ENCODE data around the gene VSTM2L. TPM values are rescaled to one million over a fixed set of nuclear protein-coding genes. Genes with fewer than 3 reads are reported as not detected.

The VSTM2L gene
- polyA plus RNA-seq, 1 donor, result 0.76 TPM

DNA sequence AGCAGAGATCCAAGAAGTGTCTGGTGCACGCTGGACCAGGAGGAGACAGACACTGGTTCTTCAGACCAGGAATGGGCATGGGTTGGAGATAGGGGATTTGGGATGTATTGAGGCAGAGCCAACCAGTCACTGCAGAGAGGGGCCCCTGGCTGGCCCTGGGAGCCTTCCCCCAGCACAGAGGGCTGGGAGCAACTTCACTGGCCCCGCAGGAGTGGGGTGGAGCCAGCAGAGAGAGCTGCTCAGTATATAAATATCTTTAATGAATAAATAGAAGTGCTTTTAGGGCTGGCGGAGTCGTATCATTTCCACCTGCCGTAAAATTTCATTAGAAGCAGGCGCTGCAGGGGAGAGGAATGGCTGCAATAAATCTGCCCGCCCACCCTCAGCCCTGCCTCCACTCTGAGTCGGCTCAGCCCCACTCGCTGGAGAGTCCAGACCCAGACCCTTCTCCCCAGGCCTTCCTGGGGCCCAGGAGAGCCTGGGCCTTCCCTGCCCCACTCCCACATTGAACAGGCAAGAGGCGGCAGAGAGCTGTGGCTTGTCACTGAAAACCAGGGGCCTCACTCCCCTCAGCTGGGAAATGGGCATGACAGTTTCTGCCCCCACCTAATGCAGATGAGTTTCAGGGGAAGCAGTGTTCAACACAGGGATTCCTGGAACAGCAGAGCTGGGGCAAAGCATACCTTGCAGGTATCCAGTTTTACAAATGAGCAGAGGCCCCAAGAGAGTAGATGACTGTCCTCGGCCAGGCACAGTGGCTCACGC is 23.9 kb upstream of the VSTM2L start:
- no peak for DNase-seq

- no peak for DNase-seq
Measured at GRCh38 chr20:37879843-37880242, 23.1 kb upstream of the VSTM2L start.

DNA sequence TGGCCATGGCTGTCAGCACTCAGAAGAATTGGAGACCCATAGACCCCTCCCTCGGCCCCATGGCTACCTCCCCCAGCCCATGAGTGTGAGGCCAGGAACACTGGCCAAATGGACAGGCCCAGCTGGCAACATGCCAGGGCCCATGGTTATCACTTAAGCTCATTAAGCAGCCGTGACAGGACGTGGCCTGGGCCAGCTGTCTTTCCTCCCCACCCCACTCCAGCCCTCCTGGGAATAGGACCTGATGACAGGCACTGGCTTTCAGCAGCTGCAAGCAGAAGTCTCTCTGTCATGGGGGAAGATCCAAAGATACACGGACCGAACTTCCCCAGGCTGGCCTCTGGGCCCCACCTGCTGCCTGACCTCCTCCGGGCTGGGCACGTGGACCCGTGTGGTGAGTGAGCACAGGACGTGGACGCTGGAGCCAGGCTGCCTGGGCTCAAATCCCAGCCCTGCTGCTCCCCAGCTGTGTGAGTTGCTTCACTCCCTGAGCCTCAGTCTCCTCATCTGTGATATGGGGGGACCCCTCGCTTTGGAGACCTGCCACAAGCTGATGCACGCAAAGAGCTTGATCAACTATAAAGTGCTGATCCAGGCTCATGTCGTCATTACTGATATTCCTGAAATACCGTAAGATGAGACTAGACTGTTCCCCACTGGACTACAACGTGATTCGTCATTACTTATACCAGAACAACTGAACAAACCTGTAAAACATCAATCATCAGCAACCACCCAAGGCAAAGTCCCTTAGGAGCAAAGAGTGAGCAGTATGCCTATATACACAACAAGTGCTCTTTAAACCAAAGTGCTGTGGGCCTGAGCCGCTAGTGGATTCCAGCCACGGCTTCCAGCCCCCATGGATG is 22.0 kb upstream of the VSTM2L start:
- DNase-seq, result no peak

DNA sequence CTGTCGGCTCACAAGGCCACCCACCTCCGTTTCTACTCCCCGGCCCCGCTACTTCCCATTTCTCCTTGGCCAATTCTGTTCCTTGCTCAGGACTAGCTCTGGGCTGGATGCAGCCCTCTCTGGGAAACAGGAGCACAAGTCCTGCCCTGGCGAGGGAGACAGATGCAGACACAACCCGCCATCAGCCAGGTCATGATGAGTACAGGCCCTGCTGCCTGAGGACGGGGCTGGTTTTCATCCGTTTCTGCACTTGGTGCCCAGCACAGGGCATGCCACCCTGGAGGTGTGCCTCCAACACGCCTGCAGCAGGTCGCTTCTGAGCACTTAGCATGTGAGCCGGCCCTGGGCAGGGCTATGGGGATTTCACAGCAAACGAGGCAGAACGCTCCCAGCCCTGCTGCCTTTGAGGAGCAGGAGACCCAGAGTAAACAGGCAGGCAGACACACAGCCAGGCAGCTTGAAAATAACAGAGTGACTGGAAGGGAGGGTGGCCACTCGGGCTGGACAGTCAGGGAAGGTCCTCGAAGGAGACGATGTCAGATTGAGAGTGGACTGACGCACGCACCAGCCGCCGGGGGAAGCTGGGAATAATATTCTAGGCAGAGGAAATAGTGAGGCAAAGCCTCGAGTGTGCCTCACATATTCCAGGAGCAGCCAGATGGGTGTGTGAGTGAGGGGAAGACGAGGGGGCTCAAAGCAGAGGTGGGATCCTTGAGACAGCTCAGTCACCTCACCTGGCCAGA is 21.2 kb upstream of the VSTM2L start:
- no peak for DNase-seq

DNA sequence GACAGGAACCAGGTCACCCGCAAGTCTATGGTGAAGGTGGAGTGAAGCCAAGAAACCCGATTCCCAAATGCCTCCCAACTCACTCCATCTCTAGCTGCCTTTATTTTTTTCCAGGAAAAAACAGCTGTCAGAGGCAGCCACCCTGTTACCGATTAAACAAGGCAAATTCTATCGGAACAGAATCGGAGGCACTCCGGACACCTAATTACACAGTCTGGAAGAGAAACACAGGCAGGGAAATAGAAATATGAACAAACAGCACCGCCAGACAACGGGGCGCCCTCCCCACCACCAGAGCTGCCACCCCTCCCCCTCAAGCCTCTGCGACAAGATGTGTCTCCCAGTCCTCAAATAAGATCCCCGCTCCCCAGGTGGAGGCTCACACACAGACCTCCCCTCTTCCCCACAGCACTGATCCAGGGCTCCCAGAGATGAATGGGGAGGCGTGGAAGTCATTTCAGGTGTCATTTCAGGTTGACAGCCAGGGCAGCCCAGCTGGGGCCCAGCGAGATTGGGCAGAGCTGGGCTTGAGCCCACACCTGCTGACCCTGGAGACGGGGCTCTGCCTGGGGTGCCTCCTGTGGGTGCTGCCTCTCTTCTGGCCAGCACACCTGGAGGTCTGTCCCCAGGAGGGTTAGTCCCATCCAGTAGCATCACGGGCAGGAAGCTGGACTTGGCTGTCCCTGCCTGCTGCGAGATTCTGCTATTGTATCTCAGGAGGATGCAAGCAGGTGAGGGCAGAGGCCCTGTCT is 19.8 kb upstream of the VSTM2L start:
- no peak for DNase-seq

DNA sequence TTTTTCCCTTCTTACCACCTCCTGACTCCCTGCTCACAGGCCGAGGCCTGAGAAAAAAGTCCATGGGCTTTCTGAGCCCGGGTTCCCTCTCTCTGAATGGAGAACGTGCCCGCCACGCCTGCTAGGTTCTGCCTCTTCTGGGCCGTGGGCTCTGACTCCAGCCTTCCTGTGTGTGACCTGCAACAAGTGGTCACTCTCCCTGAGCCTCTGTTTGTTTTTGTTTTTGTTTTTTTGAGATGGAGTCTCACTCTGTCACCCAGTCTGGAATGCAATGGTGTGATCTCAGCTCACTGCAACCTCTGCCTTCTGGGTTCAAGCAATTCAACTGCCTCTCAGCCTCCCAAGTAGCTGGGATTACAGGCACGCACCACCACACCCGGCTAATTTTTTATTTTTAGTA is 17.9 kb upstream of the VSTM2L start:
- DNase-seq, result no peak

- DNase-seq, result no peak
Measured at GRCh38 chr20:37885593-37886503, 17.1 kb upstream of the VSTM2L start.

- DNase-seq, result no peak
Measured at GRCh38 chr20:37886851-37887297, 16.1 kb upstream of the VSTM2L start.

DNA sequence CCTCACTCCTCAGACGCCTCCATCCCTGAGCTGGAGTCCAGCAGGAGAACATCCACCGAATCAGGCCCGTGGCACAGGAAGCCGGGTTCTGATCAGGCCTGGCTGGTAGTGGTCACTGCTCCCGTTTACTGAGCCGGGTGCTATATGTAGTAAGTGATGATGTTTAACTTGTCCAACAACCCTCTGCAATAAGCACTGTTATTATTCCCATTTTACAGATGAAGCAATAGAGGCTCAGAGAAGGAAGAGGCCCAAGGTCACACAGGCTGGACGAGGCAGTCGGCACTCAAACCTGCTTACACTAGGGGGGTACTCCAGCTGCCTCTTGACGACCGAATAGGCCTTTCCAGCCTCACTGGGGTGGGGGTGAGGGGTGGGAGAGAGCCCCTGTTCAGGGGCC is 14.3 kb upstream of the VSTM2L start:
- DNase-seq, result no peak

DNA sequence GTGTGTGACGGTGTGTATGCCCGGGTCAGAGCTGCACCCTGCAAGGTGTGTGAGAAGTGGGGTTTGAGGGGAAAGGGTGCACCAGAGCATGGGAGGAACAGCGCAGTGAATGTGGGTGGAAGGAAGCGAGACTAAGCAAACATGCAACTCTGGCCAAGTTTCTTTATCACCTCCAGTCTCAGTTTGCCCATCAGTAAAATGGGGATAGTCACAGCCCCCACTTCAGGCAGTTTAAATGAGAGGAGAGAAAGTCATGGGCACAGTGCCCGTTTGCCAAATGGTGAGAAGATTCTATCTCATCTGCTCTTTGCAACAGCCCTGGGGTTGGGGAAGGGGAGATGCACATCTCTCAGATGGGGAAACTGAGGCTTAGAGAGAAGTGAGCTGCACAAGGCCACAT is 12.8 kb upstream of the VSTM2L start:
- no peak for DNase-seq

GRCh38 chr20:37890643-37891042 is 12.3 kb upstream of the VSTM2L start:
- no peak for DNase-seq

DNA sequence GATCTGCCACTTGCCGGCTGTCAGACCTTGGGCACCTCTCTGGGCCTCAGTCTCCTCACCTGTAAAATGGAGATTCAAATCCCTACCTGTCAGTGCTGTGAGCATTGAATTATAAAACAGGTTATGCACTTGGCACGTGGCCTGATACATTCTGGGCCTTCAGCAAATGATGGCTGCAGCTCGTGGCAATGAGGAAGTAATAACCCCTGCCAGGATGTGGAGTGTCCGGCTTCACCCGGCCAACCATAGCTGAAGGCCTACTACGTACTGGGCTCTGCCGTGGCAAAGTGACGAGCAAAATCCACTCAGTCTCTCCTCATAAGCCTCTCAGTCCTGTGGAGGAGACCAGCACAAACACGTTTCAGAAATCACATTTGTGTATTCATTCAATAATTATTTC is 10.9 kb upstream of the VSTM2L start:
- no peak for DNase-seq

DNA sequence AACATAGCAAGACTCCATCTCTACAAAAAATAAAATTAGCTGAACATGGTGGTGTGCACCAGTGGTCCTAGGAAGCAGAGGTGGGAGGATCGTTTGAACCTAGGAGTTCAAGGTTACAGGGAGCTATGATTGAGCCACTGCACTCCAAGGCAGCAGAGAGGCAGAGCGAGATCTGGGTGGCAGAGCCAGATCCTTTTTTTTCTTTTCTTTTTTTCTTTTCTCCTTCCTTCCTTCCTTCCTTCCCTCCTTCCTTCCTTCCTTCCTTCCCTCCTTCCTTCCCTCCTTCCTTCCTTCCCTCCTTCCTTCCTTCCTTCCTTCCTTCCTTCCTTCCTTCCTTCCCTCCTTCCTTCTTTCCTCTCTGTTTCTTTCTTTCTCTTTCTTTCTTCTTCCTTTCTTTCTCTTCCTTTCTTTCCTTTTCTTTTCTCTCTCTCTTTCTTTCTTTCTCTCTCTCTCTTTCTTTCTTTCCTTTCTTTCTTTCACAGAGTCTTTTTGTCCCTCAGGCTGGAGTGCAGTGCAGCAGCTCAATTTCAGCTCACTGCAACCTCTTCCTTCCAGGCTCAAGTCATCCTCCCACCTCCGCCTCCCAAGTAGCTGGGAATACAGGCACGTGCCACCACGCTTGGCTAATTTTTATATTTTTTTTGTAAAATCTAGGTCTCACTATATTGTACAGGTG is 9.2 kb upstream of the VSTM2L start:
- no peak for DNase-seq

DNA sequence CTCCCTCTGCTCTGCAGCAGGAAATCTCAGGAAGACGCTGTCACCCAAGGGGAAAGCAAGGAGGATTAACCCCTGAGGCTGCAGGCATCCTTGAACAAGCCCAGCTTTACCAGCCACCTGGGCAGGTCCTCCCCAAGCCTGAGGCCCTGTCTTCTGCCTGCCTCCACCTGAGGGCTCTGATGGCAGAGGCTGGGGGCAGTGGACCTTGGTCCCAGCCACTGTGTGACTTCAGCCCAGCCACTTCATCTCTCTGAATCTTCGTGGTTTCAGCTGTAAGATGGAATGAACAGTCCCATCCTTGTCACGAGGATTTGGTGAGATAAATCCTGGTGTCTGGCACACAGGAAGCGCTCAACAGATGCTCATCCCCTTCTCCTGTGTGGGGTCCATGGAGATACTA is 8.5 kb upstream of the VSTM2L start:
- no peak for DNase-seq

GRCh38 chr20:37895166-37895565 is 7.8 kb upstream of the VSTM2L start:
- no peak for DNase-seq

- no peak for DNase-seq
Measured at GRCh38 chr20:37896932-37897548, 5.9 kb upstream of the VSTM2L start.

DNA sequence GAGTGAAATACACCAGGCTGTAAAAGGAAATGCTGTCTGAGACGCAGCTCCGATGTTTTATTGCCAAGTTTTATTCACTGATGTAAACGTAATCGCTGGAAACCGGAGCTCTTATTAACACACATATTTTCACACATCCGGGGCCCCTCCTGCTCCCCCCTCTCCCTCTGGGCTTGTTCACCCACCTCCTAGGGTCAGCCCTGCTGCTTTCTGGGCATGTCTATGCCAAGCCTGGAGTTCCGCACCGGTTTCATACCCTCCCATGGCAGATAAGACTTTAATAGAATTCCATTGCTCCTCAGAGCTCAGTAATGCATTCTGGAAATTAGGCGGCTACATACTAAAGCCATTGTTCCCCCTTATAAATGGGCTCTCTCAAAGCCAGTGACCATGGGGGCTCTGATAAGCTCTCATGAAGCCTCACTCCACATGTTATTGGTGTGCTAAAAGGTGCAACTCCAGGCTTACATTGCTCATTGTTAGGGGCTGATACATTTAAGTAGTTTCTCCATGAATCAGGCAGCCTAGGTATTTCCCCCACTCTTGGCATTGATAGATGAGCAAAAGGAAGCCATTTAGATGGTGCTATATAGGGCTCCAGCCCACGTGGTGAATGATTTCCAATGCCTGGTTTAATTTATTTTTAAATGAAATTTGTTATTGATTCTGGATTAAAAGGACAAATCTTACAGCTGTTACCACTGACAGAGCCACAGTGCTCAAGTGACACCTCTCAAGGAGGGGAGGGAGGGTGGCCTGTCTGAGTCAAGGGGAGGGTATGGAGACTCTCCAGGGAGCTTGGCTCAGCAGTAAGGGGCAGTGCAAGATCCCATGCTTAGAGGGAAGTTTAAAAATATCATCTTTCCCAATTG is 4.5 kb upstream of the VSTM2L start:
- DNase-seq, result no peak

Measured in left kidney (tissue), 2 donors.